HepG2 (cell line): ENCODE data around the gene SMARCAD1. TPM values are rescaled to one million over a fixed set of nuclear protein-coding genes. Genes with fewer than 3 reads are reported as not detected.

Experiments
- ATAC-seq: fragments of 200-7000 bp; cut with Tn5 transposase; 3 replicates; pipeline ENCODE4 v1.9.1; 2020; ENCODE audit warnings: mild to moderate bottlenecking, moderate library complexity
- BruUV-seq: library from RNA; stranded (reverse); fragments of 400-500 nt; replicated peaks from 2 replicates; lab custom pipeline; 2021; lab: Mats Ljungman, UMichigan
- CTCF ChIA-PET: fragments of 300-600 bp; formaldehyde crosslinking; extraction: SDS; loops from one replicate; lab custom pipeline; 2021; ENCODE audit warnings: low total read pairs, inconsistent platforms, low intra/inter-chr PET ratio; lab: Yijun Ruan, JAX
- POLR2A ChIA-PET: fragments of 350-600 bp; sonication (Branson Sonifier 250); formaldehyde crosslinking; loops from one replicate; lab custom pipeline; 2020; ENCODE audit warnings: antibody characterized with exemption, inconsistent platforms; lab: Yijun Ruan, JAX
- DNase-seq: peaks from one replicate; pipeline ENCODE4 v3.0.0-alpha.2; 2015; ENCODE audit warnings: low spot score
- FAIRE-seq: peaks from 3 replicates; lab custom pipeline; 2011; peaks lifted over from hg19 to GRCh38; lab: Jason Lieb, UNC
- H2AFZ ChIP-seq: one replicate; pipeline ENCODE4 v1.6.1; 2011; ENCODE audit warnings: low read length, inconsistent platforms
- H3K27ac ChIP-seq: fragments of 300-600 bp; 3 replicates; pipeline ENCODE4 v1.8.0; 2011; ENCODE audit warnings: mixed run types, mild to moderate bottlenecking, mixed read lengths, low read length, inconsistent platforms; ENCODE audit not compliant: insufficient read depth; ENCODE audit errors: extremely low read length
- H3K27me3 ChIP-seq, 2 experiments: fragments of 200-600 bp in 1 of 2; 2 replicates in 1 of 2; 3 replicates in 1 of 2; pipeline versions ENCODE4 v1.6.0 to v1.8.0; 2011; ENCODE audit warnings: low read length in 2 of 2, mild to moderate bottlenecking in 2 of 2, moderate library complexity in 2 of 2, inconsistent platforms in 1 of 2; ENCODE audit not compliant: insufficient read depth in 2 of 2, control insufficient read depth in 1 of 2
- H3K36me3 ChIP-seq, 2 experiments: fragments of 200-600 bp in 1 of 2; replicated peaks in 1 of 2; 2 replicates in 1 of 2; 3 replicates in 1 of 2; pipeline versions ENCODE4 v1.5.1 to v1.8.0; 2011; ENCODE audit warnings: low read length in 2 of 2, inconsistent platforms in 1 of 2; ENCODE audit not compliant: insufficient read depth in 2 of 2, control insufficient read depth in 1 of 2
- H3K4me1 ChIP-seq: 2 replicates; pipeline ENCODE4 v1.5.1; 2012; ENCODE audit warnings: low read length, inconsistent platforms; ENCODE audit not compliant: insufficient read depth
- H3K4me2 ChIP-seq: 2 replicates; pipeline ENCODE4 v1.6.0; 2011; ENCODE audit warnings: low read depth, low read length, inconsistent platforms
- H3K4me3 ChIP-seq, 3 experiments: fragments of 200-600 bp in 1 of 3; sonication (generic), shearing (Covaris generic) in 1 of 3; replicated peaks in 1 of 3; 2 replicates each; pipeline ENCODE4 v1.5.1; 2011 to 2016; ENCODE audit warnings: low read length in 3 of 3, inconsistent platforms in 2 of 3, low read depth in 2 of 3, mild to moderate bottlenecking in 2 of 3, control low read depth in 1 of 3, mixed read lengths in 1 of 3; ENCODE audit not compliant: insufficient read depth in 1 of 3
- H3K79me2 ChIP-seq: one replicate; pipeline ENCODE4 v1.6.1; 2011; ENCODE audit warnings: low read length, inconsistent platforms; ENCODE audit not compliant: insufficient read depth
- H3K9ac ChIP-seq: 2 replicates; pipeline ENCODE4 v1.6.0; 2011; ENCODE audit warnings: mild to moderate bottlenecking, low read depth, low read length, inconsistent platforms; ENCODE audit not compliant: insufficient read depth
- H3K9me3 ChIP-seq: 2 replicates; pipeline ENCODE4 v1.5.1; 2012; ENCODE audit warnings: mild to moderate bottlenecking, low read length
- H4K20me1 ChIP-seq: 2 replicates; pipeline ENCODE4 v1.6.0; 2011; ENCODE audit warnings: inconsistent platforms, mild to moderate bottlenecking, low read length, moderate library complexity; ENCODE audit not compliant: insufficient read depth
- ELF4 ChIP-seq: sonication (generic); formaldehyde crosslinking; IDR thresholded peaks from 2 replicates; pipeline ENCODE4 v1.5.0; 2020; ENCODE audit warnings: missing genetic modification reagents, mild to moderate bottlenecking, moderate library complexity, borderline replicate concordance
- FOXA1 ChIP-seq, 2 experiments: fragments of 450-650 bp in 1 of 2; sonication (generic) in 1 of 2; formaldehyde crosslinking in 1 of 2; IDR thresholded peaks; 2 replicates each; pipeline versions ENCODE4 v1.4.0 to v1.6.1; 2016 to 2020; ENCODE audit warnings: missing genetic modification reagents in 1 of 2
- HOXA5 ChIP-seq: sonication (generic); formaldehyde crosslinking; IDR thresholded peaks from 2 replicates; pipeline ENCODE4 v1.4.0; 2020; ENCODE audit warnings: missing genetic modification reagents
- MAFF ChIP-seq: IDR thresholded peaks from 2 replicates; pipeline ENCODE4 v1.6.1; 2011; ENCODE audit warnings: low read depth, low read length, improper control_type of control experiment
- MAFK ChIP-seq, 2 experiments: IDR thresholded peaks in 1 of 2; conservative IDR thresholded peaks in 1 of 2; 2 replicates each; pipeline ENCODE4 v1.6.1; 2011; ENCODE audit warnings: improper control_type of control experiment in 2 of 2, low read length in 2 of 2
- NAIF1 ChIP-seq: sonication (generic); formaldehyde crosslinking; IDR thresholded peaks from 2 replicates; pipeline ENCODE4 v1.5.0; 2020; ENCODE audit warnings: mild to moderate bottlenecking, missing genetic modification reagents, borderline replicate concordance
- NFIC ChIP-seq: IDR thresholded peaks from 2 replicates; pipeline ENCODE4 v1.6.1; 2012; ENCODE audit warnings: mild to moderate bottlenecking, low read length, inconsistent platforms
- TMF1 ChIP-seq: sonication (generic); formaldehyde crosslinking; IDR thresholded peaks from 2 replicates; pipeline ENCODE4 v1.8.1; 2022; ENCODE audit warnings: low read depth, missing genetic modification reagents
- ZBTB26 ChIP-seq: IDR thresholded peaks from 2 replicates; pipeline ENCODE4 v1.6.1; 2016; ENCODE audit warnings: missing compliant biosample characterization, missing genetic modification reagents, borderline replicate concordance
- WGBS: methylation state at CpG from one replicate; pipeline ENCODE4 v1.1.6; 2017; ENCODE audit warnings: low lambda C conversion rate; 5-methylcytosine and 5-hydroxymethylcytosine counted together
- in situ Hi-C: cut with HindIII; loops from 2 replicates; pipeline ENCODE4 v1.10.0; 2017; ENCODE audit warnings: low pct_unique_long_range_greater_than_20kb; ENCODE audit not compliant: extremely low pct_ligation_motif_present
- intact Hi-C: fragments of 100-400 bp; cut with micrococcal nuclease; formaldehyde crosslinking; loops from one replicate; pipeline ENCODE4 v1.10.0; 2022; ENCODE audit not compliant: unreplicated experiment
- polyA plus RNA-seq, 8 experiments: library from polyadenylated mRNA; depleted of rRNA in 3 of 8; stranded (reverse) in 7 of 8; unstranded in 1 of 8; fragments of >200 nt; fragmentation: Illumina TruSeq in 4 of 8; extraction: Trizol in 4 of 8; gene quantifications; 2 replicates each; pipeline versions ENCODE4 v1.2.1 to v1.2.3, GENCODE V29; 2011 to 2016; ENCODE audit warnings: low read depth in 4 of 8, missing spikeins in 1 of 8, mixed read lengths in 1 of 8; ENCODE audit not compliant: insufficient read depth in 1 of 8
- total RNA-seq, 5 experiments: library from RNA; depleted of rRNA; stranded (reverse); fragments of >200 nt; fragmentation: Illumina TruSeq; extraction: Trizol; gene quantifications; 2 replicates each; pipeline ENCODE4 v1.2.3, GENCODE V29; 2016; ENCODE audit warnings: low read depth in 1 of 5
- TF ChIP-seq, protein P1 (sequence below): sonication (generic); formaldehyde crosslinking; IDR thresholded peaks from 2 replicates; pipeline ENCODE4 v1.4.0; 2020; ENCODE audit warnings: missing genetic modification reagents

The SMARCAD1 gene
- total and polyA plus RNA-seq, 2 of the 13 experiments (the other 11 are each of a cell fraction or from before 2014, with no cell fraction given), result 18.2 to 35.9 TPM

DNA sequence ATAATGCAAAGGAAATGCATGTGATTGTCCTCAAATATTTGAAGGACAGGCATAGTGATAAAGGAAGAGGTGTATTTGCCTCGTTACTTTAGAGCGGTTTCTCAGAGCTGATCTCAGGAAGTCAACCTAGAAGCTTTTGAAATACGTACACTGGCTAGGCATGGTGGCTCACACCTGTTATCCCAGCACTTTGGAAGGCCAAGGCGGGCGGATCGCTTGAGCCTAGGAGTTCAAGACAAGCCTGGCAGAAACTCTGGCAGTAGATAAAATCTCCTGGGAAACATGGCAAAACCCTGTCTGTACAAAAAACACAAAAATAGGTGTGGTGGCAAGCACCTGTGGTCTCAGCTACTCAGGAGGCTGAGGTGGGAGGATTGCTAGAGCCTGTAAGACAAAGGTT is 24.9 kb downstream of the SMARCAD1 start (continued):
- TF ChIP-seq HOXA5, result no peak
- no peak for TF ChIP-seq NFIC
- TF ChIP-seq, all 625 proteins: peak for 0

- H4K20me1 ChIP-seq, result no peaks in the 10 kb centered on the region
- no peak for TF ChIP-seq ELF4
- no peaks in the 10 kb centered on the region for H3K79me2 ChIP-seq
- ChIA-PET CTCF (no interaction called here), POLR2A (no interaction called here)
- no peaks in the 10 kb centered on the region for H3K27me3 ChIP-seq
- ATAC-seq (no peak), DNase-seq (no peak), FAIRE-seq (no peak)
- no peak overlapping the region for H3K9ac ChIP-seq
- no peaks in the 10 kb centered on the region for H3K4me1 ChIP-seq
- H3K9me3 ChIP-seq, result no peaks in the 10 kb centered on the region
- H2AFZ ChIP-seq, result no peak overlapping the region
- no peak overlapping the region for H3K4me2 ChIP-seq
- in situ Hi-C loops (no loop called here), intact Hi-C loops (no loop called here)
- BruUV-seq, result TSS peak; percentile 7
- H3K27ac ChIP-seq, result no peak overlapping the region
- peaks cover 4 to 59% of the 10 kb centered on the region in 2 experiments for H3K36me3 ChIP-seq
- no peak overlapping the region for H3K4me3 ChIP-seq
These were observed 28.2 kb downstream of the SMARCAD1 start for GRCh38 chr4:94235825-94236224.

GRCh38 chr4:94237271-94237670 is 29.6 kb downstream of the SMARCAD1 start:
- no peak overlapping the region for H3K4me2 ChIP-seq
- intact Hi-C loops (no loop called here), in situ Hi-C loops (no loop called here)
- WGBS, result 88% methylated on average over 4 of the region's 4 CpGs
- no peak overlapping the region for H3K4me3 ChIP-seq
- POLR2A ChIA-PET, result no interaction called here
- H3K9me3 ChIP-seq, result no peaks in the 10 kb centered on the region
- no TSS peak for BruUV-seq
- no peak for ATAC-seq
- no peaks in the 10 kb centered on the region for H3K79me2 ChIP-seq
- H3K27ac ChIP-seq, result no peak overlapping the region
- H3K36me3 ChIP-seq, result peaks cover 9 to 65% of the 10 kb centered on the region in 2 experiments
- H3K9ac ChIP-seq, result no peak overlapping the region
- no peaks in the 10 kb centered on the region for H3K27me3 ChIP-seq
- CTCF ChIA-PET, result no interaction called here
- no peak for DNase-seq
- H2AFZ ChIP-seq, result no peak overlapping the region
- no peak for FAIRE-seq
- no peaks in the 10 kb centered on the region for H3K4me1 ChIP-seq
- H4K20me1 ChIP-seq, result no peaks in the 10 kb centered on the region
- peak; percentile 83 for TF ChIP-seq MAFF
- TF ChIP-seq MAFK (conservative IDR thresholded peaks at IDR 0.05 in 1 of 2, IDR thresholded peaks at IDR 0.05 in 1 of 2; ENCODE audit: low read length in 2 of 2), result peak; percentile 49 to 88; a peak in 3 of 4 replicates
- TF ChIP-seq, protein P1, sequence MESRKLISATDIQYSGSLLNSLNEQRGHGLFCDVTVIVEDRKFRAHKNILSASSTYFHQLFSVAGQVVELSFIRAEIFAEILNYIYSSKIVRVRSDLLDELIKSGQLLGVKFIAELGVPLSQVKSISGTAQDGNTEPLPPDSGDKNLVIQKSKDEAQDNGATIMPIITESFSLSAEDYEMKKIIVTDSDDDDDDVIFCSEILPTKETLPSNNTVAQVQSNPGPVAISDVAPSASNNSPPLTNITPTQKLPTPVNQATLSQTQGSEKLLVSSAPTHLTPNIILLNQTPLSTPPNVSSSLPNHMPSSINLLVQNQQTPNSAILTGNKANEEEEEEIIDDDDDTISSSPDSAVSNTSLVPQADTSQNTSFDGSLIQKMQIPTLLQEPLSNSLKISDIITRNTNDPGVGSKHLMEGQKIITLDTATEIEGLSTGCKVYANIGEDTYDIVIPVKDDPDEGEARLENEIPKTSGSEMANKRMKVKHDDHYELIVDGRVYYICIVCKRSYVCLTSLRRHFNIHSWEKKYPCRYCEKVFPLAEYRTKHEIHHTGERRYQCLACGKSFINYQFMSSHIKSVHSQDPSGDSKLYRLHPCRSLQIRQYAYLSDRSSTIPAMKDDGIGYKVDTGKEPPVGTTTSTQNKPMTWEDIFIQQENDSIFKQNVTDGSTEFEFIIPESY (CRISPR knock-in tag), result no peak
- TF ChIP-seq FOXA1 (IDR thresholded peaks at IDR 0.05), result no peak
- TF ChIP-seq FOXA1 (CRISPR knock-in tag; IDR thresholded peaks at IDR 0.05), result no peak
- TF ChIP-seq TMF1 (CRISPR knock-in tag), result no peak
- TF ChIP-seq ZBTB26 (CRISPR knock-in tag), result no peak
- TF ChIP-seq NAIF1, result no peak
